ENCODE data around the gene INSL3. TPM values are rescaled to one million over a fixed set of nuclear protein-coding genes. Genes with fewer than 3 reads are reported as not detected.
A peak's percentile ranks its signal among the peaks of the same experiment; 100 is the strongest.

Gene INSL3
- total and polyA plus RNA-seq, 2 of the 13 experiments (the other 11 are each of a cell fraction or from before 2014, with no cell fraction given) = 0.30 TPM; not detected in 1

- no peak for TF ChIP-seq ZBED4 (CRISPR knock-in tag; IDR thresholded peaks at IDR 0.05; ENCODE audit: borderline replicate concordance)
- no peak for TF ChIP-seq TAF15 (IDR thresholded peaks at IDR 0.05; ENCODE audit: low read depth, low read length, poor library complexity, severe bottlenecking)
- peak; percentile 84; the same call in 1 of the 2 replicates for TF ChIP-seq ZNF33B (CRISPR knock-in tag; IDR thresholded peaks at IDR 0.05)
- no peak for TF ChIP-seq ZNF790 (CRISPR knock-in tag; IDR thresholded peaks at IDR 0.05; ENCODE audit: borderline replicate concordance)
- TF ChIP-seq ZKSCAN8 (CRISPR knock-in tag; IDR thresholded peaks at IDR 0.05; ENCODE audit: borderline replicate concordance) = no peak
- TF ChIP-seq ZNF547 (CRISPR knock-in tag; IDR thresholded peaks at IDR 0.05) = no peak; the same call in 1 of the 2 replicates
- TF ChIP-seq ZHX1 (CRISPR knock-in tag; IDR thresholded peaks at IDR 0.05; ENCODE audit: low read depth) = 0 out of 2 replicates have a peak, but pooled peaks have one; percentile 42
- no peak for TF ChIP-seq KLF11 (CRISPR knock-in tag; IDR thresholded peaks at IDR 0.05)
- TF ChIP-seq NFIB (CRISPR knock-in tag; IDR thresholded peaks at IDR 0.05; ENCODE audit: borderline replicate concordance) = no peak
- no peak for TF ChIP-seq PLRG1 (conservative IDR thresholded peaks at IDR 0.05)
- no peak for TF ChIP-seq NBN (conservative IDR thresholded peaks at IDR 0.05)
- TF ChIP-seq SIX1 (CRISPR knock-in tag; IDR thresholded peaks at IDR 0.05; ENCODE audit: borderline replicate concordance) = no peak
- TF ChIP-seq ATF5 (CRISPR knock-in tag; IDR thresholded peaks at IDR 0.05; ENCODE audit: low read depth) = no peak
- no peak; the same call in 1 of the 2 replicates for TF ChIP-seq ZNF614 (CRISPR knock-in tag; IDR thresholded peaks at IDR 0.05; ENCODE audit: borderline replicate concordance)
- no peak for TF ChIP-seq ZNF367 (CRISPR knock-in tag; IDR thresholded peaks at IDR 0.05; ENCODE audit: borderline replicate concordance)
- 0 out of 2 replicates have a peak, but pooled peaks have one; percentile 43 for TF ChIP-seq MTA1 (CRISPR knock-in tag; IDR thresholded peaks at IDR 0.05; ENCODE audit: borderline replicate concordance)
- TF ChIP-seq AGO1 (IDR thresholded peaks at IDR 0.05; ENCODE audit: low read depth, low read length, poor library complexity, severe bottlenecking) = peak; percentile 36
- TF ChIP-seq NR2C2 (CRISPR knock-in tag; IDR thresholded peaks at IDR 0.05; ENCODE audit: borderline replicate concordance) = peak; percentile 74; the same call in 1 of the 2 replicates
- TF ChIP-seq CSRNP2 (CRISPR knock-in tag; conservative IDR thresholded peaks at IDR 0.05; ENCODE audit: low read depth) = no peak
- TF ChIP-seq ZNF232 (CRISPR knock-in tag; IDR thresholded peaks at IDR 0.05; ENCODE audit: borderline replicate concordance) = peak; percentile 56; the same call in 1 of the 2 replicates
Observed at GRCh38 chr19:17859533-17860330, 38.4 kb upstream of the INSL3 start, which contains the start of gene RPL18A (continued).
